ENCODE results near the gene MMP24. TPM values are rescaled to one million over a fixed set of nuclear protein-coding genes. Genes with fewer than 3 reads are reported as not detected.

Gene MMP24
- total RNA-seq, 1 experiment from 2014 or later: 23.0 TPM

DNA sequence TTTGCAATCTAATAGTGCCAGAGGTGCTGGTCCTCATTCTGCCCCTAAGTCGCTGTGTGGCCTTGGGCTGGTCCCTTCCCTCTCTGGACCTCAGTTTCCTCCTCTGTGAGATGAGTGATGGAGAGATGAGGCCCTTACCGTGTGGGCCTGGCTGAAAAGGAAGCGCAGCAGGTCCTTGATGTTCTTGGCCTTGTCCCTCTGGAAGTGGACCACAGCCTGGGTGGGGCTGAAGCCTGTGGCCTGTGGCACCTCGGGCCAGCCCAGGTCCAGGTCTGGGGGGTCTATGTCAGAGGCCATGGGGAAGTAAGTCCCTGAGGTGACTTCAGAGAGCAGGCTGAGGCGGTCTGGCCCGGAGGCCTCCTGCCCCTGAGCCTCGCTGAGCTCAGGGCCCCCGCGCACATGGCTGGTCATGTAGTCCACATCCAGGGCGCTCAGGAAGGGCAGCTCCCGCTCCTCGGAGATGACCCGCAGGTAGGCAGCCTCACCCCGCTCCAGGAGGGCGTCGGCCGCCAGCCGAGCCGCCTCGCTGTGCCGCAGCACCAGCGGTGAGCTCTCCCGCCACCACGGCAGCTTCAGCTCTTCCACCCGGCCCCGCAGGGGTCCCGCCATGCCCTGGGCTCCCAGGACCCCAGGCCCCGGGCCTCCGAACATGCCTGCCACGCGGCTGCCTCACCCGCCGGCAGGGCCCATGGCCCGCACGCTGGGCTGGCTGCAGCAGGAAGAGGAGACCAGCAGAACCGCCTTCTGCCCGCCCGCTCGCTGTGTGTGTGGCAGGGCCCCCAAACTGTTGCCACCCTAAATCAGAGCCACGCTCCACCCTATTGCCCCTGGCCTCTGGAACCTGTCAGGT lies 65.4 kb downstream of the MMP24 start, which contains the start of gene FAM83C:
TSS of gene FAM83C (minus strand) at position 772 of the 850 bp plus-strand sequence. CDS start at position 651, 121 bp downstream.
- H4K5ac ChIP-seq (ENCODE audit: insufficient read length, low read depth, low read length): no peak within 1 kb of the TSS
- no peak within 1 kb of the TSS for H3K27ac Mint-ChIP-seq
- H2AFZ ChIP-seq (ENCODE audit: low read length): no peak within 1 kb of the TSS

More for the DNA sequence above, 65.4 kb downstream of the MMP24 start, which contains the start of gene FAM83C:
- Histone ChIP-seq H3K79me1 (ENCODE audit: insufficient read depth, low read depth, low read length, poor library complexity, severe bottlenecking) (no peaks in the 10 kb centered on the region), H3K56ac (ENCODE audit: insufficient read length, low read depth, low read length) (no peak within 1 kb of the TSS), H3K27me3 (ENCODE audit: insufficient read depth, low read length) (no peaks in the 10 kb centered on the region), H3K79me2 (ENCODE audit: insufficient read depth, low read length) (no peaks in the 10 kb centered on the region), H2BK12ac (ENCODE audit: insufficient read length, low read depth, low read length) (no peak within 1 kb of the TSS), H3K23me2 (ENCODE audit: insufficient read length, low read depth, low read length, poor library complexity, severe bottlenecking) (no peaks in the 10 kb centered on the region), H3K9ac (ENCODE audit: extremely low read depth, insufficient read length, low read length) (no peak within 1 kb of the TSS), H3K18ac (ENCODE audit: insufficient read length, low read depth, low read length) (no peak within 1 kb of the TSS), H3K4me2 (ENCODE audit: insufficient read depth, insufficient read length, low read length) (no peak within 1 kb of the TSS), H4K8ac (replicated peaks; ENCODE audit: insufficient read length, low read depth, low read length) (no peak within 1 kb of the TSS), H4K20me1 (ENCODE audit: control insufficient read depth, insufficient read depth, insufficient read length) (no peaks in the 10 kb centered on the region), H2BK5ac (ENCODE audit: insufficient read length, low read length) (no peak within 1 kb of the TSS), H2BK15ac (ENCODE audit: low read depth, low read length) (no peak within 1 kb of the TSS), H2AK5ac (ENCODE audit: insufficient read length, low read length) (no peak within 1 kb of the TSS), H2BK120ac (ENCODE audit: low read depth, low read length, poor library complexity, severe bottlenecking) (no peak within 1 kb of the TSS), H3T11ph (ENCODE audit: low read length) (no peak within 1 kb of the TSS), H3K9me3 (ENCODE audit: control insufficient read depth, low read depth, low read length) (no peaks in the 10 kb centered on the region), H3K4me1 (ENCODE audit: insufficient read depth, low read length) (no peaks in the 10 kb centered on the region; the same call in 1 of the 2 replicates), H3K4ac (ENCODE audit: low read depth, low read length) (no peak within 1 kb of the TSS), H4K91ac (ENCODE audit: insufficient read length, low read depth, low read length) (no peak within 1 kb of the TSS), H3K23ac (ENCODE audit: insufficient read length, low read depth, low read length) (no peak within 1 kb of the TSS), H2BK20ac (ENCODE audit: low read depth, low read length, poor library complexity, severe bottlenecking) (no peak within 1 kb of the TSS), H3K27ac (ENCODE audit: insufficient read length, low read depth, low read length) (no peak within 1 kb of the TSS), H3K14ac (ENCODE audit: insufficient read depth, low read length) (no peak within 1 kb of the TSS; the same call in 1 of the 2 replicates)
- Mint-ChIP-seq H3K36me3 (ENCODE audit: insufficient read depth in 1 of 3, low read depth in 3 of 3) (no peaks in the 10 kb centered on the region; a peak in 1 of 7 replicates), H3K9me3 (no peaks in the 10 kb centered on the region), H3K4me3 (no peak within 1 kb of the TSS), H3K27me3 (ENCODE audit: low read depth) (peaks cover 10% of the 10 kb centered on the region), H3K4me1 (peaks cover 0 to 4% of the 10 kb centered on the region in 2 experiments; a peak in 1 of 4 replicates)
- WGBS (ENCODE audit: extremely low coverage, insufficient read length, low lambda C conversion rate): no CpG with 5 or more reads among the region's 40 CpGs
- DNase-seq: no peak
- no peak for TF ChIP-seq CTCF (conservative IDR thresholded peaks at IDR 0.05)
